ENCODE measurements around the gene RAP2C. TPM values are rescaled to one million over a fixed set of nuclear protein-coding genes. Genes with fewer than 3 reads are reported as not detected.
"Not testable (repeated sequence)": the region's sequence is repeated elsewhere in the genome, so short reads cannot be mapped to it uniquely, and the experiment has no call there.

The RAP2C gene
- total RNA-seq, 2 experiments from 2014 or later = 28.7 to 30.1 TPM

GRCh38 chrX:132169554-132169953 lies 49.7 kb downstream of the RAP2C start:
- ATAC-seq (no peak), DNase-seq (no peak)
- no peak overlapping the region for H3K27ac Mint-ChIP-seq
- H3K36me3 Mint-ChIP-seq (ENCODE audit: low read depth) = no peaks in the 10 kb centered on the region
- POLR2A ChIA-PET = no interaction called here
- intact Hi-C loops (cut with micrococcal nuclease) = no loop called here
- TF ChIP-seq CTCF (IDR thresholded peaks at IDR 0.05) = no peak
- H3K27me3 Mint-ChIP-seq = no peaks in the 10 kb centered on the region
- no peak overlapping the region for H3K4me3 Mint-ChIP-seq
- H3K9me3 Mint-ChIP-seq = no peaks in the 10 kb centered on the region
- peaks cover 3% of the 10 kb centered on the region for H3K4me1 Mint-ChIP-seq (ENCODE audit: low read depth)
- CTCF ChIA-PET = no interaction called here

GRCh38 chrX:132165651-132166050 lies 53.6 kb downstream of the RAP2C start:
- H3K27me3 Mint-ChIP-seq = peaks cover 1% of the 10 kb centered on the region
- CTCF ChIA-PET = no interaction called here
- no peak overlapping the region for H3K27ac Mint-ChIP-seq
- H3K36me3 Mint-ChIP-seq (ENCODE audit: low read depth) = no peaks in the 10 kb centered on the region
- intact Hi-C loops (cut with micrococcal nuclease) = no loop called here
- DNase-seq = no peak
- H3K4me3 Mint-ChIP-seq = no peak overlapping the region
- no peak for TF ChIP-seq CTCF (IDR thresholded peaks at IDR 0.05)
- H3K9me3 Mint-ChIP-seq = peaks cover 2% of the 10 kb centered on the region
- POLR2A ChIA-PET = no interaction called here
- ATAC-seq = no peak
- no peaks in the 10 kb centered on the region for H3K4me1 Mint-ChIP-seq (ENCODE audit: low read depth)

- H3K9me3 Mint-ChIP-seq = peaks cover 2% of the 10 kb centered on the region
- intact Hi-C loops (cut with micrococcal nuclease) = no loop called here
- peaks cover 1% of the 10 kb centered on the region for H3K27me3 Mint-ChIP-seq
- ATAC-seq (no peak), DNase-seq (no peak)
- H3K27ac Mint-ChIP-seq = no peak overlapping the region
- ChIA-PET CTCF (no interaction called here), POLR2A (no interaction called here)
- no peaks in the 10 kb centered on the region for H3K4me1 Mint-ChIP-seq (ENCODE audit: low read depth)
- H3K4me3 Mint-ChIP-seq = no peak overlapping the region
- no peaks in the 10 kb centered on the region for H3K36me3 Mint-ChIP-seq (ENCODE audit: low read depth)
- TF ChIP-seq CTCF (IDR thresholded peaks at IDR 0.05) = no peak
Measured at GRCh38 chrX:132165005-132165404, 54.2 kb downstream of the RAP2C start.

GRCh38 chrX:132163094-132163493 lies 56.2 kb downstream of the RAP2C start:
- H3K4me3 Mint-ChIP-seq; H3K27ac Mint-ChIP-seq; intact Hi-C loops (cut with micrococcal nuclease); DNase-seq; ATAC-seq; CTCF ChIA-PET; H3K27me3 Mint-ChIP-seq; POLR2A ChIA-PET; H3K9me3 Mint-ChIP-seq; H3K4me1 Mint-ChIP-seq (ENCODE audit: low read depth); H3K36me3 Mint-ChIP-seq (ENCODE audit: low read depth): not testable (repeated sequence)

GRCh38 chrX:132153166-132153565 lies 66.1 kb downstream of the RAP2C start:
- no peaks in the 10 kb centered on the region for H3K9me3 Mint-ChIP-seq

More at GRCh38 chrX:132153166-132153565, 66.1 kb downstream of the RAP2C start:
- Mint-ChIP-seq H3K4me3 (no peak overlapping the region), H3K36me3 (ENCODE audit: low read depth) (no peaks in the 10 kb centered on the region), H3K27ac (no peak overlapping the region), H3K4me1 (ENCODE audit: low read depth) (no peaks in the 10 kb centered on the region), H3K27me3 (no peaks in the 10 kb centered on the region)
- CTCF ChIA-PET = no interaction called here
- POLR2A ChIA-PET = no interaction called here
- DNase-seq (no peak), ATAC-seq (no peak)
- intact Hi-C loops (cut with micrococcal nuclease) = no loop called here
- no peak for TF ChIP-seq CTCF (IDR thresholded peaks at IDR 0.05)

Other genes with a start within 250 kb of the RAP2C start
- gene STK26, start 196.1 kb downstream of the RAP2C start, total RNA-seq = 10 to 100 TPM; 75.4 to 79.9 TPM
- not detected for gene FRMD7, start 91.4 kb downstream of the RAP2C start, total RNA-seq

Data from activated CD8-positive, alpha-beta T cell treated with anti-CD3 and anti-CD28 coated beads for 36 hours (primary cell).